BJ (cell line): Measurements from ENCODE around the gene FAM174C. TPM values are rescaled to one million over a fixed set of nuclear protein-coding genes. Genes with fewer than 3 reads are reported as not detected.

ENCODE experiments used
- CTCF ChIA-PET: fragments of 350-600 bp; formaldehyde crosslinking; extraction: SDS; loops from one replicate; lab custom pipeline; 2021; ENCODE audit warnings: antibody characterized with exemption, inconsistent platforms; lab: Yijun Ruan, JAX
- POLR2A ChIA-PET: fragments of 300-600 bp; sonication (Branson Sonifier 250); formaldehyde crosslinking; extraction: SDS; loops from one replicate; lab custom pipeline; 2021; ENCODE audit warnings: antibody characterized with exemption; lab: Charles Lee
- DNase-seq: peaks from one replicate; pipeline ENCODE4 v3.0.0-alpha.2; 2011; ENCODE audit warnings: low read depth
- H3K27me3 ChIP-seq: 2 replicates; pipeline ENCODE4 v1.6.0; 2011; ENCODE audit warnings: low read length; ENCODE audit not compliant: control insufficient read depth, insufficient read depth
- H3K36me3 ChIP-seq: 2 replicates; pipeline ENCODE4 v1.5.1; 2011; ENCODE audit warnings: low read length; ENCODE audit not compliant: control insufficient read depth, insufficient read depth
- H3K4me3 ChIP-seq: 2 replicates; pipeline ENCODE4 v1.5.1; 2011; ENCODE audit warnings: low read depth, mild to moderate bottlenecking, control low read depth, low read length
- polyA plus RNA-seq: library from polyadenylated mRNA; depleted of rRNA; stranded (reverse); fragments of >200 nt; gene quantifications from 2 replicates; pipeline ENCODE4 v1.2.3, GENCODE V29; 2011
- TF ChIP-seq, protein P1 (sequence below): IDR thresholded peaks from 2 replicates; pipeline ENCODE4 v1.5.1; 2011; ENCODE audit warnings: low read depth, mild to moderate bottlenecking, control low read depth, inconsistent platforms, low read length, moderate library complexity; ENCODE audit not compliant: insufficient read depth

FAM174C gene
- polyA plus RNA-seq, 1 experiment: 37.5 TPM

DNA sequence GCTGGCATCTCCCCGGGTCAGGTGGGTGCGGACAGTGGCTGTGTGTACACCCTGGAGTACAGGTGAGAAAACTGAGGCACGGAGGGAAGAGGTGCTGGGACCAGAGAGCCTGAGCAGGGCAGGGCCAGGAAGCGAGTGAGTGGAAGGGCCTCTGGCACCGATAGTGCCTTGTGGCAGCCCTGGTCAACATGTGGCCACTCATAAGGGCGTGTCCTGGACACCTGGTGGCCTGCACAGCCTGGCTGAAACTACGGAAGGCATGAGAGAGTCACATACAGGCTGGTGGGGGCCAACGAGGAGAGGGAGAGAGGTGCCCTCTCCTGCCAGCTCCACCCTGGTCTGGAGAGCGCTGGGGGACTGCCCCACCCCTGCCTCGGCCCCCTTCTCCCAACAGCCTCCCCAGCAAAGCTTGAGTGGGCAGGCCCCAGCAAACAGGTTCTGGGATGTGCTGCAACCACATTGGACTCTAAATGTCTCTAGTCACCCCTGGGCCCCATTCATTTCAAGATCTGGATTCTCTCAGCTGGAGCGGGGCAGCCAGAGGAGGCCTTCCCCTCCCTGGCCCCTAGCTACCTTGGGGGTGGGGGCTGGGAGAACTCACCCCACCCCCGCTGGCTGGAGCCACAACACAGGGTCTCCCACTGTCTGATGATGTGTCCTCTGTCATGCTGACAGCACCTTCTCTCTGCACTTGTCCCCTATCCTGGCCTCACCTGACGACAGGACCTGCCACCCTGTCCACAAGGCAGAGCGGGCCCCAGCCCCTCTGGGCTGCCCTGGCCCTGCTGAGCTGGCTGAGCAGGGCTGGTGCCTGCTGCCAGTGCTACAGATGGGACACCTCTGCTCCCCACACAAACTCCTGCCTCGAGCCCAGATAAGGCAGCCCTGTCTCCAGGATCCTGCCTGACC is 43.3 kb upstream of the FAM174C start:
- Histone ChIP-seq H3K4me3 (no peak overlapping the region), H3K27me3 (no peaks in the 10 kb centered on the region), H3K36me3 (peaks cover 10% of the 10 kb centered on the region)
- TF ChIP-seq, protein P1, sequence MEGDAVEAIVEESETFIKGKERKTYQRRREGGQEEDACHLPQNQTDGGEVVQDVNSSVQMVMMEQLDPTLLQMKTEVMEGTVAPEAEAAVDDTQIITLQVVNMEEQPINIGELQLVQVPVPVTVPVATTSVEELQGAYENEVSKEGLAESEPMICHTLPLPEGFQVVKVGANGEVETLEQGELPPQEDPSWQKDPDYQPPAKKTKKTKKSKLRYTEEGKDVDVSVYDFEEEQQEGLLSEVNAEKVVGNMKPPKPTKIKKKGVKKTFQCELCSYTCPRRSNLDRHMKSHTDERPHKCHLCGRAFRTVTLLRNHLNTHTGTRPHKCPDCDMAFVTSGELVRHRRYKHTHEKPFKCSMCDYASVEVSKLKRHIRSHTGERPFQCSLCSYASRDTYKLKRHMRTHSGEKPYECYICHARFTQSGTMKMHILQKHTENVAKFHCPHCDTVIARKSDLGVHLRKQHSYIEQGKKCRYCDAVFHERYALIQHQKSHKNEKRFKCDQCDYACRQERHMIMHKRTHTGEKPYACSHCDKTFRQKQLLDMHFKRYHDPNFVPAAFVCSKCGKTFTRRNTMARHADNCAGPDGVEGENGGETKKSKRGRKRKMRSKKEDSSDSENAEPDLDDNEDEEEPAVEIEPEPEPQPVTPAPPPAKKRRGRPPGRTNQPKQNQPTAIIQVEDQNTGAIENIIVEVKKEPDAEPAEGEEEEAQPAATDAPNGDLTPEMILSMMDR: no peak
- ChIA-PET POLR2A (interaction anchor here (0.6 kb wide), 1 partner anchor 38 kb away, joined by 13 read pairs; no protein-coding TSS in a partner anchor), CTCF (interaction anchor here (0.9 to 1.8 kb wide), 2 partner anchors 9 to 11 kb away, joined by 3 to 8 read pairs; no protein-coding TSS in a partner anchor)
- no peak for DNase-seq

DNA sequence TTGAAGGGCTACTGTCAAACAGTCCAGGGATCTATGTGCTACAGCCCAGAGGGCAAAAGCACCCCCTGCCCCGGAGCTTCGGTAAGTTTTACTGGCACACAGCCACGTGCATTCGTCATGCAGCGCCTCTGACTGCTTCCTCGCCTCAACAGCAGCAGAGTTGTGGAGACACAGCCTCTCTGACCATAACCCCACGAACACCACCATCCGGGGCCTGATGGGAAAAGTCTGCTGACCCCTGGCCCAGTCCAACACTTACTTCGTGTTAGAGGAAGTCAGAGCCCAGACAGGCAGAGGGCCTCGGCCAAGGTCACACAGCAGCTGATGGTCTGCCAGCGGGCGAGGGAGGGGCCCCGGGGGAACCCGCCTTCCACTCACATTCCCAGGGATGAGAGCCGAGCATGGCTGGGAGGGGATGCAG is 42.7 kb upstream of the FAM174C start:
- CTCF ChIA-PET: interaction anchor here (0.9 to 1.8 kb wide), 2 partner anchors 9 to 12 kb away, joined by 3 to 8 read pairs; no protein-coding TSS in a partner anchor
- TF ChIP-seq, protein P1: no peak
- H3K4me3 ChIP-seq: no peak overlapping the region
- DNase-seq: no peak
- POLR2A ChIA-PET: interaction anchor here (0.6 kb wide), 1 partner anchor 37 kb away, joined by 13 read pairs; no protein-coding TSS in a partner anchor
- H3K36me3 ChIP-seq: peaks cover 10% of the 10 kb centered on the region
- H3K27me3 ChIP-seq: no peaks in the 10 kb centered on the region

DNA sequence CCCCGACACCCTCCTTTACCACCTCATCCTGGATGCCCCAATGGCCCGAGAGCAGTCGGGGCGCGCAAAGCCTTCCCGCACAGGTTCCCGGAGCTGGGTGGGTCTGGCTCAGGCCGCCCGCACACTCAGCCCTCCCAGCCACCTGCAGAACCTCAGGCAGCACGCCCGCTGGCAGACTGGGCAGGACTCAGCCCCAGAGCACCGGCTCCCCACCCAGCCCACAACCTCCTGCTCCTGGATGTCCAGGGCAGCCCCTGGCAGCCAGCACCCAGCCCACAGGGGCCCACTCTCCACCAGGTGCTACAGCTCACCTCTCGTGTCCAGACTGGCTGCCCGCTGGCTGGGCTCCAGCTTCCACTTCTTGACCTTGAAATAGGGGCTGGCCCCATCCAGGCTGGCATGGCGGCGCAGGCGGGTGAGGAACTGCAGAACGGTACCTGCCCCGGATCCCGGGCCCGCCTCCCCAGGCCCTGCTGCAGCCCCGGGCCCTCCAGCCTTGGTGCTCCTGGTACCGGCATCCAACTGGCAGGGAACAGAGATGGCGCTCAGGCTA is 42.1 kb upstream of the FAM174C start:
- TF ChIP-seq, protein P1: no peak
- CTCF ChIA-PET: interaction anchor here (1.8 kb wide), 1 partner anchor 10 kb away, joined by 8 read pairs; no protein-coding TSS in a partner anchor
- POLR2A ChIA-PET: no interaction called here
- H3K27me3 ChIP-seq: no peaks in the 10 kb centered on the region
- no peak for DNase-seq
- H3K4me3 ChIP-seq: no peak overlapping the region
- peaks cover 10% of the 10 kb centered on the region for H3K36me3 ChIP-seq

DNA sequence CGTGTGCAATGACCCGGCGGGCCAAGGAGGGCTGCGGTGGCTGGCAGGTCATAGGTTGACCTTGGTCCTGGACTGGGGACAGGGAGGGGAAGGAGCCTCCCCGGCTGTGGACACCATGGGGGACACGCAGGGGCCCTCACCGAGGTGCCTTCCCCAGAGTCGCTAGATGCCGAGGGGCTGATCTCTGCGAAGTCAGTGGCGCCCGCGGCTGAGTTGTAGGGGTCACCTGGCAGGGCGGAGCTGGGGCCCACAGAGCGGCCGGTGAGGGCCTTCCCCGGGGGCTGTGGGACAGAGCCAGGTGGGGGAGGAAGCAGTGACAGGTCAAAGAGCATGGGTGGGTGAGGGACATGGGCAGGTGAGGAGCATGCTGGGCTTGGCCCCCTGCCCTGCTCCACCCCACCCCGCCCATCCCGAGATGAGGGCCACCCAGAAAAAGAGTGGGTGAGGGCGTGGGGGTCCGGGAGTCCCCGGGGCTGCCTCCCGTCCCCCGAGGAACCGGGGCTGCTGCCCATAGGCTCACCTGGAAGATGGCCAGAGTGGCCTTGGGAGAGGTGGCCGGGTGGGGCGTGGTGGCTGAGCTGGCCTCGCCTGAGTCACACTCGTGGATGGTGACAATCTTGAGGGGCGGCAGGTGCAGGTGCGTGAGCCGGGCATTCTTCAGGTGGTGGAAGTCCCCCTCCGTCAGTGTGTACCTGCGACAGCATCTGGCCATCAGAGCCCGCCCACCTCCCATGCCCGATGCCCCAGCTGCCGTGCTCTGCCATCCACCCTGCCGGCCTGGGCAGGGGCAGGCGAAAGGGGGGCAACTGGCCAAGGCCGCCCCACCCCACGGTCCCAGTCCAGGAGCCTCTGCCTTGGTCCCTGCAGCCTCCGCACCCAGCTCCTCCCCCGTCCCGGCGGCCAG is 41.0 kb upstream of the FAM174C start:
- POLR2A ChIA-PET: no interaction called here

More for the DNA sequence above, 41.0 kb upstream of the FAM174C start:
- CTCF ChIA-PET: no interaction called here
- H3K36me3 ChIP-seq: peaks cover 10% of the 10 kb centered on the region
- H3K27me3 ChIP-seq: no peaks in the 10 kb centered on the region
- H3K4me3 ChIP-seq: no peak overlapping the region
- no peak for DNase-seq
- TF ChIP-seq, protein P1: no peak
